Measurements from ENCODE around the gene ARFGAP1. TPM values are rescaled to one million over a fixed set of nuclear protein-coding genes. Genes with fewer than 3 reads are reported as not detected.

Gene ARFGAP1
- total RNA-seq, 1 donor from 2014 or later = 78.6 TPM

DNA sequence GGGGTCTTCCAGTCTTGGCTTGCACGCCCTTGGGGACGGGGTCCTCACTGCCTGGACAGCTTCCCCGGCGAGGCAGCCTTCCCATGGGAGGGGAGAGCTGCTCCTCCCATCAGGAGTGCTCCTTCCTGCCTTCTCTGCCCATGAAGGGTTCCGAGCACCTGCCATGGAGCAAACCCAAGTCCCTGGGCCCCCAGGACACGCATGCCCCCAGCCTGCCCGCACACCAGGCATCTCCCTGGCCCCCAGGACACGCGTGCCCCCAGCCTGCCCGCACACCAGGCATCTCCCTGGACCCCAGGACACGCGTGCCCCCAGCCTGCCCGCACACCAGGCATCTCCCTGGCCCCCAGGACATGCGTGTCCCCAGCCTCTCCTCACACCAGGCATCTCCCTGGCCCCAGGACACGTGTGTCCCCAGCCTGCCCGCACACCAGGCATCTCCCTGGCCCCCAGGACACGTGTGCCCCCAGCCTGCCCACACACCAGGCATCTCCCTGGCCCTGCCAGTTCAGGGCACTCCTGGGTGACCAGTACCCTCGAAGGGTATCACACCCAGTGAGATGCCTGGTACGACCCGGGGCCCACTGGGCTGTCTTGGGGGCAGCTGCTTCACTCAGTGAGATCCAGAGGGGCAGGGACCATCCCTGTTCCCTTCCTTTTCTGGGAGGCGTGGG is 42.1 kb downstream of the ARFGAP1 start:
- TF ChIP-seq, protein P1, sequence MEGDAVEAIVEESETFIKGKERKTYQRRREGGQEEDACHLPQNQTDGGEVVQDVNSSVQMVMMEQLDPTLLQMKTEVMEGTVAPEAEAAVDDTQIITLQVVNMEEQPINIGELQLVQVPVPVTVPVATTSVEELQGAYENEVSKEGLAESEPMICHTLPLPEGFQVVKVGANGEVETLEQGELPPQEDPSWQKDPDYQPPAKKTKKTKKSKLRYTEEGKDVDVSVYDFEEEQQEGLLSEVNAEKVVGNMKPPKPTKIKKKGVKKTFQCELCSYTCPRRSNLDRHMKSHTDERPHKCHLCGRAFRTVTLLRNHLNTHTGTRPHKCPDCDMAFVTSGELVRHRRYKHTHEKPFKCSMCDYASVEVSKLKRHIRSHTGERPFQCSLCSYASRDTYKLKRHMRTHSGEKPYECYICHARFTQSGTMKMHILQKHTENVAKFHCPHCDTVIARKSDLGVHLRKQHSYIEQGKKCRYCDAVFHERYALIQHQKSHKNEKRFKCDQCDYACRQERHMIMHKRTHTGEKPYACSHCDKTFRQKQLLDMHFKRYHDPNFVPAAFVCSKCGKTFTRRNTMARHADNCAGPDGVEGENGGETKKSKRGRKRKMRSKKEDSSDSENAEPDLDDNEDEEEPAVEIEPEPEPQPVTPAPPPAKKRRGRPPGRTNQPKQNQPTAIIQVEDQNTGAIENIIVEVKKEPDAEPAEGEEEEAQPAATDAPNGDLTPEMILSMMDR (conservative IDR thresholded peaks at IDR 0.05; ENCODE audit: low read depth, low read length) = no peak
- no peak overlapping the region for H3K4me3 ChIP-seq (ENCODE audit: low read depth, low read length)
- no peak for DNase-seq (ENCODE audit: low read depth)

DNA sequence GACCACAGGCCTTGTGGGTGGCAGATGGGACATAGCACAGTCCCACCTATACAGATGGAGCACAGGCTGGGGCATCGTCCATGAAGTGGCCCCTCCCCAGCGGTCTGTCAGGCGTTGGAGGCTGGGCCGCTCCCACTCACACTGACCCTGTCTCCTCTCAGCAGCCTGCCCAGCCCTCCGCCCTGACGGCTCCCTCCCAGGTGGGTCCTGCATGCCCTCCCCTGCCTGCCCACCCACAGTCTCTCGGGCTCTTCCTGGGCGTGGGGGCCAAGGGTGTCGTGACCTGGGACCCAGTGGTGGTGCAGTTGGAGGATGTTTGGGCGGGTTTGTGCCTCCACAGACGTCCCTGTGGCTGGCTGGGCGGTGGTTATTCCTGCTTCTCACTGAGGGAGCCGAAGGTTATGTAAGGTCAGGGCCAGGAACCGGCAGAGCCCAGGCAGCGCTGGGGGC is 42.7 kb downstream of the ARFGAP1 start:
- DNase-seq (ENCODE audit: low read depth) = no peak
- TF ChIP-seq, protein P1 (conservative IDR thresholded peaks at IDR 0.05; ENCODE audit: low read depth, low read length) = no peak
- no peak overlapping the region for H3K4me3 ChIP-seq (ENCODE audit: low read depth, low read length)

DNA sequence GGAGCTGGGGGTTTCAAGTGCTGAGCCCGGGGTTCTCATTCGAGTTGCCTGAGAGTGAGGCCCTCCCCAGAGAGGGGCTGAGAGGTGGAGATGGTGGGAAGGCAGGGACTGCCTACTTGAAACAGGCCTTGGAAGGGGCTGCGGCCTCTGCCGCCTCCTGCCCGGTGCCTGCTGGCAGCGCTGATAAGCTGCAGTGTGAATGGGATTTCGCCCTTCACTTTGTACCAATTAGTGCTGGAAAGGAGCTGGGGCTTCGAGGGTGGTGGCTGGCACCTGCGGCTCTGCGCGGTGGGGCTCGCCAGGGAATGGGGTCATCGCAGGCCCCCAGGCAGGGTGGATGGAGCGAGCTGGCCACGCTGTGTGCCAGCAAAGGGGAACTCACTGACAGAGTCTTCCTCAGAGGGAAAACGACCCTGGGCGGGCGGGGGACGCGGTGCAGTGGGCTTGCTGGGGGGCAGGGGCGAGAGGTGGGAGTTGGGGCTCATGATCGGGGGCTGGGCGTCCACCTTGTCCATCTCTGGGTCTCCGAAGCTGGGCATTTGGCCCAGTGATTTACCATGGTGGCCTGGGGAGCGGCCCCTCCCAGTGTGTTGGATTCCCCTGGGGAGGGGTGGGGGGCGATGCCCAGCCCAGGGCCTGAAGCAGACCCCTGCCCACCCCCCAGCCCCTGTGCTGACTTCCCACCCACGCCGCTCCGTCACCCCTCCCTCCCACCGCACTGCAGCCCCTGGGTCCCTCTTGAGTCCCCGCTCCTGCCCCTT is 43.3 kb downstream of the ARFGAP1 start:
- no peak overlapping the region for H3K4me3 ChIP-seq (ENCODE audit: low read depth, low read length)
- no peak for DNase-seq (ENCODE audit: low read depth)
- TF ChIP-seq, protein P1 (conservative IDR thresholded peaks at IDR 0.05; ENCODE audit: low read depth, low read length) = no peak

DNA sequence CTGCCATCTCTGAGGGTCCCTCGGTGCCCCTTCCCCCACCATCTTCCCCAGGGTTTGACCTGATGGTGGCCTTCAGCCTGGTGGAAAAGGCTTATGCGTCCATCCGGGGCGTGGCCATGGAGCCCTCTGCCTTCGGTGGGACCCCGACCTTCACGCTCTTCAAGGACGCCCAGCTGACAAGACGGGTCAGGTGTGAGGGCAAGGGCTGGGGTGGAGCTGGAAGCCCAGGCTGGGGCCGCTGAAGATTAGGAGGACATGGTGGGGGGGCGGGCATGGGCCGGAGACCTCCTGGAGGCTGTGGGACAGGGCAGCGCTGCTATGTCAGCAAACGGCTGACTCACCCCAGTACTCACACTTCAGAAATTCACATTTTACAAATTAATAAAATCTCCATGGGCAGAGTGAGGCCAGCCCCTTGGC is 43.9 kb downstream of the ARFGAP1 start:
- TF ChIP-seq, protein P1 (conservative IDR thresholded peaks at IDR 0.05; ENCODE audit: low read depth, low read length) = no peak
- DNase-seq (ENCODE audit: low read depth) = no peak

DNA sequence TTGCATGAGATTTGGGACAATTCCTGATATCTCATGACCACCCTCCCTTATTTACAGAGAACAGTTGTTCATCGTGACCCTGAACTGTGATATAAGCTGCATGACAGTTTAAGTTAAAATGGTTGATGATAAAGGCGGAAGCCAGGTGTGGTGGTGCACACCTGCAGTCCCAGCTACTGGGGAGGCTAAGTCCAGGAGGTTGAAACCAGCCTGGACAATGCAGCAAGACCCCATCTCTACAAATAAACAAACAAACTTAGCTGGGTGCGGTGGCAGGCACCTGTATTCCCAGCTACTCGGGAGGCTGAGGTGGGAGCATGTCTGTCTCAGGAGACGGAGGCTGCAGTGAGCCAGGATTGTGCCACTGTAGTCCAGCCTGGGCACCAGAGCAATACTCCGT is 44.4 kb downstream of the ARFGAP1 start:
- H3K4me3 ChIP-seq (ENCODE audit: low read depth, low read length) = no peak overlapping the region
- TF ChIP-seq, protein P1 (conservative IDR thresholded peaks at IDR 0.05; ENCODE audit: low read depth, low read length) = no peak
- no peak for DNase-seq (ENCODE audit: low read depth)

More for the DNA sequence above, 43.9 kb downstream of the ARFGAP1 start:
- H3K4me3 ChIP-seq (ENCODE audit: low read depth, low read length) = no peak overlapping the region

DNA sequence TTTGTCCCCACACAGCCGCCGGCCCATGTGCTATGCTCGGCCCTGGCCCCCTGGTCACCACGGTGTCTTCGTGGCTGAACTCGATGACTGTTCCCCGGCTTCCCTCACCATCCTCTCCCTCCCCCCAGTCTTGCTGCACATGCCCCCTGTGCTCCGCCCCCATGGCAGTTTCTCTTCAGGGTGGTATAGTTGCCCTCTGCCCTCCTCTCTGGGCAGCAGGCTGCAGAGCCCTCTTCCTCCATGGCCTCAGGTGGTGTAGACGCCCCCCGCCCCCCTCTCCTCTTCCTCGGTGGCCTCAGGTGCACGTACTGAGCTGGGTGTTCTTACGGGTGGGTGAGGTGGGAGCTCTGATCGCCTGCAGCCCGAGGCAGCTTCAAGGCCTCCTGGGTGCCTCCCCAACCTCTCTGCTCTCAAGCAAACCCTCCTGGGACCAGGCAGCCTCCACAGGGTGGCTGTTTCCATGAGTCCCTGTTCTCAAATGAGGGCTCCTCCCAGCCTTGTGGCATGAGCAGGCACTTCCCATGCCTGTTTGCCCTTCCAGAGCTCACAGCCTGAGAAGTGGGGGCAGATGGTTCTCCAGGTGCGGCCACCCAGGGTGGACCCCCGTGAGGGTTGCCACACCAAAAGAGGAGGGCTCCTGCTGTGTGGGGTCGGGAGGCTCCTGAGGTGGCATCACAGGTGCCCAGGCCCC is 45.1 kb downstream of the ARFGAP1 start:
- no peak overlapping the region for H3K4me3 ChIP-seq (ENCODE audit: low read depth, low read length)
- DNase-seq (ENCODE audit: low read depth) = no peak
- TF ChIP-seq, protein P1 (conservative IDR thresholded peaks at IDR 0.05; ENCODE audit: low read depth, low read length) = no peak
